Psoas muscle (tissue), 8 donors: ENCODE measurements around the gene FARP1. TPM values are rescaled to one million over a fixed set of nuclear protein-coding genes. Genes with fewer than 3 reads are reported as not detected.

Experiments
- ATAC-seq, 4 donors: fragments of 200-7000 bp; cut with Tn5 transposase; one replicate each; pipeline ENCODE4 v1.9.1; 2020; ENCODE audit warnings: moderate library complexity in 3 of 4, mild to moderate bottlenecking in 2 of 4
- DNase-seq, 2 donors: peaks; one replicate each; pipeline ENCODE4 v3.0.0-alpha.2; 2020
- H3K27ac ChIP-seq: fragments of 200-600 bp; one replicate; pipeline ENCODE4 v1.8.0; 2022
- H3K27me3 ChIP-seq, 3 donors: fragments of 200-600 bp in 1 of 3; one replicate each; pipeline versions ENCODE4 v1.6.1 to v1.8.0; 2013 to 2022; ENCODE audit warnings: low read length in 2 of 3, mild to moderate bottlenecking in 2 of 3, moderate library complexity in 1 of 3; ENCODE audit not compliant: insufficient read depth in 3 of 3
- H3K36me3 ChIP-seq, 2 donors: fragments of 200-600 bp in 1 of 2; one replicate each; pipeline versions ENCODE4 v1.6.1 to v1.8.0; 2013 to 2022; ENCODE audit warnings: low read depth in 1 of 2, mild to moderate bottlenecking in 1 of 2, moderate library complexity in 1 of 2; ENCODE audit not compliant: insufficient read depth in 1 of 2
- H3K4me1 ChIP-seq: fragments of 200-600 bp; one replicate; pipeline ENCODE4 v1.8.0; 2022
- H3K4me3 ChIP-seq: fragments of 200-600 bp; one replicate; pipeline ENCODE4 v1.8.0; 2022; ENCODE audit warnings: mild to moderate bottlenecking
- H3K9me3 ChIP-seq: fragments of 200-600 bp; one replicate; pipeline ENCODE4 v1.8.0; 2022
- WGBS, 3 donors: extraction: QIAGEN DNeasy Blood & Tissue Kit; methylation state at CpG; one replicate each; pipeline versions ENCODE4 v1.1.6 to v1.1.7; 2013; 5-methylcytosine and 5-hydroxymethylcytosine counted together
- intact Hi-C, 2 donors: fragments of 100-400 bp; cut with DNase I; formaldehyde crosslinking; loops; one replicate each; pipeline versions ENCODE4 v1.11.0 to v1.14.2; 2022
- polyA plus RNA-seq, 3 donors: library from polyadenylated mRNA; stranded (reverse); fragments of 200-250 nt; gene quantifications; one replicate each; pipeline ENCODE4 v1.2.3, GENCODE V29; 2013
- total RNA-seq, 4 donors: library from RNA; stranded (reverse); fragmentation: NEBNext Ultra II Directional in 2 of 4; extraction: Animal tissue kit (Norgen Biotek cat#: 25700) in 2 of 4; gene quantifications; one replicate each; pipeline versions ENCODE4 v1.2.1 to v1.2.4, GENCODE V29; 2021 to 2023
- TF ChIP-seq, protein P1 (sequence below): fragments of 200-600 bp; IDR thresholded peaks from one replicate; pipeline ENCODE4 v1.8.0; 2022; ENCODE audit warnings: antibody characterized with exemption
- donor health status: healthy with polysubstance abuse.
- donor health status: DM: no; HTN: no; CAD: no; lungs with moderate emphysema.
- donor health status: Bipolar disorder and iron deficiency.
- donor health status: healthy.
- donor health status: DM: yes; HTN: yes; CAD: no.
- donor health status: DM: no; HTN: no; CAD: no.
- donor health status: DM: no; HTN: no; CAD: no.
- donor health status: DM: yes; HTN: yes; CAD: no.

The FARP1 gene
- total and polyA plus RNA-seq, 7 donors: 5.7 to 19.4 (median 9.2) TPM

GRCh38 chr13:98303858-98304257 lies 161.0 kb downstream of the FARP1 start:
- TF ChIP-seq, protein P1, sequence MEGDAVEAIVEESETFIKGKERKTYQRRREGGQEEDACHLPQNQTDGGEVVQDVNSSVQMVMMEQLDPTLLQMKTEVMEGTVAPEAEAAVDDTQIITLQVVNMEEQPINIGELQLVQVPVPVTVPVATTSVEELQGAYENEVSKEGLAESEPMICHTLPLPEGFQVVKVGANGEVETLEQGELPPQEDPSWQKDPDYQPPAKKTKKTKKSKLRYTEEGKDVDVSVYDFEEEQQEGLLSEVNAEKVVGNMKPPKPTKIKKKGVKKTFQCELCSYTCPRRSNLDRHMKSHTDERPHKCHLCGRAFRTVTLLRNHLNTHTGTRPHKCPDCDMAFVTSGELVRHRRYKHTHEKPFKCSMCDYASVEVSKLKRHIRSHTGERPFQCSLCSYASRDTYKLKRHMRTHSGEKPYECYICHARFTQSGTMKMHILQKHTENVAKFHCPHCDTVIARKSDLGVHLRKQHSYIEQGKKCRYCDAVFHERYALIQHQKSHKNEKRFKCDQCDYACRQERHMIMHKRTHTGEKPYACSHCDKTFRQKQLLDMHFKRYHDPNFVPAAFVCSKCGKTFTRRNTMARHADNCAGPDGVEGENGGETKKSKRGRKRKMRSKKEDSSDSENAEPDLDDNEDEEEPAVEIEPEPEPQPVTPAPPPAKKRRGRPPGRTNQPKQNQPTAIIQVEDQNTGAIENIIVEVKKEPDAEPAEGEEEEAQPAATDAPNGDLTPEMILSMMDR: no peak
- DNase-seq (no peak), ATAC-seq (no peak)
- H3K4me1 ChIP-seq: peaks cover 3% of the 10 kb centered on the region
- no peak overlapping the region for H3K27ac ChIP-seq
- H3K4me3 ChIP-seq: no peak overlapping the region
- 86 to 89% (median 87%) methylated on average over 6 of the region's 6 CpGs for WGBS, 3 donors
- H3K27me3 ChIP-seq: no peaks in the 10 kb centered on the region
- no peaks in the 10 kb centered on the region for H3K9me3 ChIP-seq
- no peaks in the 10 kb centered on the region for H3K36me3 ChIP-seq
- intact Hi-C loops: no loop called here

- 86 to 97% (median 97%) methylated on average over 4 of the region's 4 CpGs for WGBS, 3 donors
- DNase-seq (no peak), ATAC-seq (no peak)
- intact Hi-C loops: no loop called here
- Histone ChIP-seq H3K27me3 (no peaks in the 10 kb centered on the region), H3K4me1 (peaks cover 3% of the 10 kb centered on the region), H3K4me3 (no peak overlapping the region), H3K27ac (no peak overlapping the region), H3K9me3 (no peaks in the 10 kb centered on the region), H3K36me3 (no peaks in the 10 kb centered on the region)
- TF ChIP-seq, protein P1: no peak
Measured at GRCh38 chr13:98305670-98306069, 162.8 kb downstream of the FARP1 start.

GRCh38 chr13:98307463-98308085 lies 164.7 kb downstream of the FARP1 start:
- Histone ChIP-seq H3K9me3 (no peaks in the 10 kb centered on the region), H3K36me3 (no peaks in the 10 kb centered on the region), H3K27me3 (no peaks in the 10 kb centered on the region), H3K27ac (peak overlapping the region; percentile 4), H3K4me3 (peak overlapping the region; percentile 15), H3K4me1 (no peaks in the 10 kb centered on the region)
- ATAC-seq (no peak), DNase-seq (no peak)
- 50 to 60% (median 56%) methylated on average over 16 of the region's 16 CpGs for WGBS, 3 donors
- TF ChIP-seq, protein P1: no peak
- intact Hi-C loops: no loop called here

DNA sequence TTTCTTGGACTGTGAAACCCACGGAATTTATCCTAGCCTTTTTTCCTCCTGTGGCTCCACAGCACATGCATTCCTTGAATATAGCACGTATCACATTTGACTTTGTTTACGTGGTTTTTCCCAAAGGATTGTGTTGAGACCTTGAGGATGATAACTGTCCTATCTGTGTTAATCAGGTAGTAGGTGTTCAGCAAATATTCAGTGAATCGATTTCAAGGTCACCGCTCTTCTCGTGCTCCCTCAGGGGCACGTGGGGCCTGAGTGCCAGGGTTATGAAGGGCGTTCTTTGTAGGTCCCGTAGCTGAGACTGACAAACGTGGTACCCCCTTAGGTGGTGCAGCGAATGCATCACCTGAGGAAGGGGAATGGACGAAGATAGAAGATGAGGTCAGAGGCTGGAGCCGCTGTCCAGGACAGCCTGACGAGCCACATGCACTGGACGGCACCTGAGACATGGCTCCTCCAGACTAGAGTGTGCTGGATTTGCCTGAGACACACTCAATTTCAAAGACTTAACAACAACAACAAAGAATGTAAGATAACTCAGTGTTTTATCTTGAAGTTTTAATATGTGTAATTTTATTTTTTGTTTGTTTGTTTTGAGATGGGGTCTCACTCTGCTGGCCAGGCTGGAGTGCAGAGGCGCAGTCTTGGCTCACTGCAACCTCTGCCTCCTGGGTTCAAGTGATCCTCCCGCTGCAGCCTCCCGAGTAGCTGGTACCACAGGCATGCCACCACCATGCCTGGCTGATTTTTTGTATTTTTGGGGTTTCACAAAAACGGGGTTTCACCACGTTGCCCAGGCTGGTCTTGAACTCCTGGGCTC lies 165.4 kb downstream of the FARP1 start:
- no peak for ATAC-seq
- no peak for DNase-seq
- Histone ChIP-seq H3K27ac (peak overlapping the region; percentile 41), H3K27me3 (no peaks in the 10 kb centered on the region), H3K9me3 (no peaks in the 10 kb centered on the region), H3K4me1 (no peaks in the 10 kb centered on the region), H3K36me3 (no peaks in the 10 kb centered on the region), H3K4me3 (no peak overlapping the region)
- intact Hi-C loops: no loop called here
- WGBS, 3 donors: 74 to 80% (median 77%) methylated on average over 20 of the region's 20 CpGs
- TF ChIP-seq, protein P1: no peak
